ENCODE measurements around the gene ABCC4. TPM values are rescaled to one million over a fixed set of nuclear protein-coding genes. Genes with fewer than 3 reads are reported as not detected.
"Not testable (repeated sequence)": the region's sequence is repeated elsewhere in the genome, so short reads cannot be mapped to it uniquely, and the experiment has no call there.

The ABCC4 gene
- total RNA-seq, 1 experiment from 2014 or later = 26.3 TPM

- no peak for TF ChIP-seq POLR2AphosphoS5 (IDR thresholded peaks at IDR 0.05; ENCODE audit: low read depth, low read length)
- no peak for TF ChIP-seq EGR1 (IDR thresholded peaks at IDR 0.05; ENCODE audit: low read depth)
These were observed 108.3 kb downstream of the ABCC4 start (continued) for GRCh38 chr13:95192998-95193397.

GRCh38 chr13:95192564-95192945 is 108.7 kb downstream of the ABCC4 start:
- ChIA-PET CTCF (interaction anchor here (1.2 to 6.7 kb wide), 6 partner anchors 13 to 1774 kb away, joined by 3 to 218 read pairs (median 7); partner anchors contain the start of gene ABCC4), RAD21 (ENCODE audit: low non-redundant PET in 1 of 2, low total read pairs in 2 of 2, uncharacterized antibody in 2 of 2, unreplicated experiment in 2 of 2) (interaction anchor here (1.3 to 4.8 kb wide), 3 partner anchors 188 to 212 kb away, joined by 5 to 21 read pairs (median 11); no protein-coding TSS in a partner anchor)
- H3K36me3 ChIP-seq (ENCODE audit: control insufficient read depth in 1 of 2, insufficient read depth in 2 of 2, low read length in 2 of 2); H3K27ac ChIP-seq (ENCODE audit: low read depth, low read length); BruUV-seq (replicated peaks); H3K9ac ChIP-seq (ENCODE audit: low read length); DNase-seq (ENCODE audit: low read depth, low spot score); ATAC-seq; H3K4me2 ChIP-seq (ENCODE audit: low read length); H3K79me2 ChIP-seq (ENCODE audit: insufficient read depth, low read length); H3K4me3 ChIP-seq (replicated peaks in 1 of 2; ENCODE audit: low read depth in 1 of 2, low read length in 2 of 2); H3K4me1 ChIP-seq (ENCODE audit: control insufficient read depth in 1 of 2, insufficient read depth in 2 of 2, low read length in 2 of 2); H2AFZ ChIP-seq (ENCODE audit: low read depth, low read length, poor library complexity, severe bottlenecking); POLR2A ChIA-PET; H3K27me3 ChIP-seq (ENCODE audit: insufficient read depth, low read length); intact Hi-C loops (cut with micrococcal nuclease); H4K20me1 ChIP-seq (ENCODE audit: insufficient read depth); H3K9me2 ChIP-seq (ENCODE audit: insufficient read depth); H3K9me3 ChIP-seq (ENCODE audit: control insufficient read depth in 1 of 2, insufficient read depth in 1 of 2, low read depth in 1 of 2, low read length in 2 of 2): not testable (repeated sequence)

GRCh38 chr13:95191821-95192563 is 109.3 kb downstream of the ABCC4 start:
- RAD21 ChIA-PET (ENCODE audit: low non-redundant PET in 1 of 2, low total read pairs in 2 of 2, uncharacterized antibody in 2 of 2, unreplicated experiment in 2 of 2) = interaction anchor here (0.7 to 4.8 kb wide), 5 partner anchors 189 to 642 kb away, joined by 3 to 21 read pairs (median 6); no protein-coding TSS in a partner anchor
- no TSS peak for BruUV-seq (replicated peaks)
- DNase-seq (ENCODE audit: low read depth, low spot score) = peak; percentile 45
- Histone ChIP-seq H3K9me2 (ENCODE audit: insufficient read depth) (no peaks in the 10 kb centered on the region), H3K27ac (ENCODE audit: low read depth, low read length) (no peak overlapping the region), H3K4me2 (ENCODE audit: low read length) (no peak overlapping the region), H3K4me1 (ENCODE audit: control insufficient read depth in 1 of 2, insufficient read depth in 2 of 2, low read length in 2 of 2) (no peaks in the 10 kb centered on the region), H2AFZ (ENCODE audit: low read depth, low read length, poor library complexity, severe bottlenecking) (no peak overlapping the region), H3K36me3 (ENCODE audit: control insufficient read depth in 1 of 2, insufficient read depth in 2 of 2, low read length in 2 of 2) (peaks cover 0 to 8% of the 10 kb centered on the region in 2 experiments; a peak in 1 of 4 replicates), H3K79me2 (ENCODE audit: insufficient read depth, low read length) (peaks cover 1% of the 10 kb centered on the region), H3K9ac (ENCODE audit: low read length) (no peak overlapping the region), H4K20me1 (ENCODE audit: insufficient read depth) (peaks cover 3% of the 10 kb centered on the region; the same call in 1 of the 2 replicates), H3K9me3 (ENCODE audit: control insufficient read depth in 1 of 2, insufficient read depth in 1 of 2, low read depth in 1 of 2, low read length in 2 of 2) (no peaks in the 10 kb centered on the region), H3K27me3 (ENCODE audit: insufficient read depth, low read length) (no peaks in the 10 kb centered on the region), H3K4me3 (replicated peaks in 1 of 2; ENCODE audit: low read depth in 1 of 2, low read length in 2 of 2) (no peak overlapping the region)
- intact Hi-C loops (cut with micrococcal nuclease) = loop anchor here (2.0 kb wide), 1 partner anchor 1773 kb away; no protein-coding TSS in a partner anchor
- no peak for TF ChIP-seq SIN3A (IDR thresholded peaks at IDR 0.05; ENCODE audit: low read depth)
- TF ChIP-seq RAD21 (IDR thresholded peaks at IDR 0.05; ENCODE audit: low read depth) = peak; percentile 91
- TF ChIP-seq TCF7L2 (IDR thresholded peaks at IDR 0.05; ENCODE audit: borderline replicate concordance, extremely low read depth, insufficient read depth, insufficient read length) = no peak
- TF ChIP-seq ATF3 (IDR thresholded peaks at IDR 0.05) = no peak
- no peak for TF ChIP-seq EZH2phosphoT487 (IDR thresholded peaks at IDR 0.05; ENCODE audit: borderline replicate concordance)
- TF ChIP-seq CBX3 (IDR thresholded peaks at IDR 0.05; ENCODE audit: low read depth) = no peak
- no peak for TF ChIP-seq POLR2AphosphoS5 (IDR thresholded peaks at IDR 0.05; ENCODE audit: low read depth, low read length)
- peak; percentile 80 to 97 (median 94) for TF ChIP-seq CTCF (IDR thresholded peaks at IDR 0.05 in 2 of 3, conservative IDR thresholded peaks at IDR 0.05 in 1 of 3; ENCODE audit: borderline replicate concordance in 1 of 3, insufficient read depth in 1 of 3, low read depth in 2 of 3, low read length in 2 of 3)
- ATAC-seq = peak; percentile 99
- POLR2A ChIA-PET = no interaction called here
- CTCF ChIA-PET = interaction anchor here (0.7 to 6.7 kb wide), 17 partner anchors 14 to 1775 kb away, joined by 3 to 218 read pairs (median 3); partner anchors contain the start of gene ABCC4
